RKO (cell line): ENCODE measurements around the gene ST8SIA4.

ENCODE experiments used
- DNase-seq: peaks from one replicate; pipeline ENCODE4 v3.0.0-alpha.2; 2016; ENCODE audit warnings: low spot score

The ST8SIA4 gene

GRCh38 chr5:100779669-100780375, 123.3 kb downstream of the ST8SIA4 start:
- no peak for DNase-seq

- DNase-seq, result peak; percentile 87
Measured at GRCh38 chr5:100777680-100778300, 125.3 kb downstream of the ST8SIA4 start.

- no peak for DNase-seq
Measured at GRCh38 chr5:100775533-100775855, 127.6 kb downstream of the ST8SIA4 start.

- DNase-seq, result no peak
Measured at GRCh38 chr5:100772548-100772947, 130.5 kb downstream of the ST8SIA4 start.

GRCh38 chr5:100772006-100772405, 131.1 kb downstream of the ST8SIA4 start:
- no peak for DNase-seq

- no peak for DNase-seq
Measured at GRCh38 chr5:100771181-100771580, 131.9 kb downstream of the ST8SIA4 start.

- no peak for DNase-seq
Measured at GRCh38 chr5:100768221-100768620, 134.9 kb downstream of the ST8SIA4 start.

- DNase-seq, result no peak
Measured at GRCh38 chr5:100762995-100763394, 140.1 kb downstream of the ST8SIA4 start.

GRCh38 chr5:100762108-100762507, 141.0 kb downstream of the ST8SIA4 start:
- DNase-seq, result no peak

- DNase-seq, result no peak
Measured at GRCh38 chr5:100761192-100761591, 141.9 kb downstream of the ST8SIA4 start.

- DNase-seq, result no peak
Measured at GRCh38 chr5:100760688-100761087, 142.4 kb downstream of the ST8SIA4 start.

GRCh38 chr5:100758780-100759179, 144.3 kb downstream of the ST8SIA4 start:
- no peak for DNase-seq

- DNase-seq, result no peak
Measured at GRCh38 chr5:100758306-100758705, 144.8 kb downstream of the ST8SIA4 start.

GRCh38 chr5:100757618-100758017, 145.5 kb downstream of the ST8SIA4 start:
- DNase-seq, result no peak
